NCI-H1930 (cell line): ENCODE data around the gene GRAMD1B.
A peak's percentile ranks its signal among the peaks of the same experiment; 100 is the strongest.
"Not testable (repeated sequence)": the region's sequence is repeated elsewhere in the genome, so short reads cannot be mapped to it uniquely, and the experiment has no call there.

Experiments
- DNase-seq, 2 experiments: peaks; one replicate each; lab custom pipeline; 2025; lab: John Stamatoyannopoulos, UW

GRAMD1B gene

DNA sequence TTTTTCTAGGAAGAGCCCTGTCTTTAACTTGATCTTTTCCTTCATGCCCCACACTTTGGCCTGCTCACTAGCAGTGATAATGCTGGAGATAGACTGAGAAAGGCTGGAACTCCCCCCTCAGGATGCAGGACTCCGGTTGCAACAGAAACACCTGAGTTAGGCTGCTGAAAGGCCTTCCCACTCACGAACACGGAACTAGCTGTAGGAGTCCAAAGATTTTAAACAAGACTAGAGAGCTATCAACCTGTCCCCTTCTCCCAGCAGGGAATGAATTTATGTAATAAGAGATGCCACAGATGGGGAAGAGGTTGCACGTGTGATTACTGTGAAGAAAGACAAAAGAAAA, 211.4 kb downstream of the GRAMD1B start:
- no peak for DNase-seq

DNA sequence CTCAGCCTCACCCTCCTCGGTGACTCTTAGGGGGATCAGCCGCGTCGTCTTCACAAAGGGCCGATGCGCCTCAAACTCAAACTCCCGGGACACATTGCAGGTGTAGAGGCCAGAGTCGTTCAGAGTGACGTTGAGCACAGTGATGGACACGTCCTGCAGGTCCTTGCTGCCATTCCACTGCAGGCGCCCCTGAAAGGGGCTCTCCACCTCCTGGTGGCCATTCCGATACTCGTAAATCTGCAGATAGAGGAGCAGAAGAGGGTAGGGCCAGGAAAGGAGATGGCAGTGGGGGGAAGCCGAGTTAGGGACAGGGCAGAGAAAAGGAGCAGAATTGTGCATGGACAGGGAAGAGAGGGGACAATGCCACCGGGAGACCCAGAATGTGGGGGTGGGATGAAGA, 212.4 kb downstream of the GRAMD1B start:
- DNase-seq, result no peak

DNA sequence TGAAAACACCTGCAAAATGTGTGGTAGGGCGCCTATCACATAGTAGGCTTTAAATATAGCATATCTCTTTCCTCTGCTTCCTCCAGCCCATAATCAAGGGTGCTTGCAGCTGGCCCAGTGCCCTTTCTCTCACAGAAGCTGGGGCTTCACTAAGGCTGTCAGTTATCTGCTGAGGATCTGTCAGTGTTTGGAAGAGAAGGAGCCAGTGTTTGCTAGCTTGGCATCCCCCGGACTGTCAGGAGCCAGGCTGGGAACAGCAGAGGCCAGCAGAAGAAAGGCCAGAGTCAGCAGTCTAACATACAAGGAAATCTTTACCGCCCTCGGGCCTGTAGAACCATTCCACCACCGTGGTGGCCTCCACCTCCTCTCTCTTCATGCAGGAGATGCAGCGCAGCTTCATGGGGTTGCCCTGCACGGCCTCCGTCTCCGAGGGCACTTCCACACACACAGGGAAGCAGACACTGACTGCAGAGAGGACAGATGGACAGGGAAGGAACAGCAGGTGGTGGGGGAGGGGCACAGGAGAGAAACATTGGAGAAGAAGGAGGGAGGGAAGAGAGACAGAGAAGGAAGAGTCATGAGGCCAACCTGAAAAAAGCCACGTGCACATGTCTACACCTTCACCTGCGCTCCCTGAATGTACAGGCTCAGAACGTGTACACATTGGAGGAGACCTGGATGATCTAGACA, 215.4 kb downstream of the GRAMD1B start:
- no peak for DNase-seq

DNA sequence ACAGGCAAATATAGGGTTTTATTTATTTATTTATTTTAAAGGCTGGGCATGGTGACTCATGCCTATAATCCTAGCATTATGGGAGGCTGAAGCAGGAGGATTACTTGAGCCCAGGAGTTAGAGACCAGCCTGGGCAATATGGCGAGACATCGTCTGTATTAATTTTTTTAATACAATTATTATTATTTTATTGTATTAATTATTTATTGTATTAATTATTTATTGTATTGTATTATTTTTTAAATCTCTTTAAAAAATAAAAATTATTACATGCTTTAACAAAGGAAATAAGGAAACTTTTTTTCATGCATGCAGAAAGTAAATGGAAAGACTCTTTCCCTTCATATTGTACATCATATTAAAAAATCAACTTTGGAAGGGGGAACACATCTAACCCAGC, 220.8 kb downstream of the GRAMD1B start:
- DNase-seq, result no peak

DNA sequence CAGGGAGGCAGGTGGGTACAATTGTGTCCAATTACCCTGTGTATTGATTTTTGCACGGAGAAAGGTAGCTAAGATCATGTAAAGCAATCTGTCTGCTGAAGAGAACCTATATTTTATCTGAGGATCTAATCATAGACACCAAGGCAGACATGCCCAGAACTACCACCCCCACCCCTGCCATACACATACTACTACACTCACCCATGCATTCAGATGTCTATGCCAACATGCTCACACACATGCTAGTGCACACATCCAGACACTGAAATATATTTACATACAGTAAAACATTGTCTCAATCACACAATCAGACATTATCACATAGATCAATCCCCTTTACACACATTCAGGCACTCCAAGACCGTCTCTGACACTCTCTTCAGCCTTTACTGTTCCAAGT, 222.5 kb downstream of the GRAMD1B start:
- DNase-seq, result no peak

DNA sequence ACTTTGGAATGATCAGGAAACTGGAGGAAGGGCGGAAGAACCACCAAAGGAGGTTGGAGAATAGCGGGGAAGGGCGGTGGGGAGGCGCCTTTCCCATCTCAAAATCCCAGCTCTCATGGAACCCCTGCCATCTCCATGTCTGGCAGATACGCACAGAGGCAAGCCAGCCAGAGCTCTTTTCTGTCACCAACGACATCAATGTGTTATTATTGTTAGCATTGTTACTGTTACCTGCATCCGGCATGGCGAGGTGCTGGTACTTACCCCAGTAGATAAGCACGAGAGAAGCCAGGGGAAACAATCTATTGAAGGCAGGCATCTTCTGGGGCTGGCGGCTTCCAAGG, 223.4 kb downstream of the GRAMD1B start:
- DNase-seq, result no peak

DNA sequence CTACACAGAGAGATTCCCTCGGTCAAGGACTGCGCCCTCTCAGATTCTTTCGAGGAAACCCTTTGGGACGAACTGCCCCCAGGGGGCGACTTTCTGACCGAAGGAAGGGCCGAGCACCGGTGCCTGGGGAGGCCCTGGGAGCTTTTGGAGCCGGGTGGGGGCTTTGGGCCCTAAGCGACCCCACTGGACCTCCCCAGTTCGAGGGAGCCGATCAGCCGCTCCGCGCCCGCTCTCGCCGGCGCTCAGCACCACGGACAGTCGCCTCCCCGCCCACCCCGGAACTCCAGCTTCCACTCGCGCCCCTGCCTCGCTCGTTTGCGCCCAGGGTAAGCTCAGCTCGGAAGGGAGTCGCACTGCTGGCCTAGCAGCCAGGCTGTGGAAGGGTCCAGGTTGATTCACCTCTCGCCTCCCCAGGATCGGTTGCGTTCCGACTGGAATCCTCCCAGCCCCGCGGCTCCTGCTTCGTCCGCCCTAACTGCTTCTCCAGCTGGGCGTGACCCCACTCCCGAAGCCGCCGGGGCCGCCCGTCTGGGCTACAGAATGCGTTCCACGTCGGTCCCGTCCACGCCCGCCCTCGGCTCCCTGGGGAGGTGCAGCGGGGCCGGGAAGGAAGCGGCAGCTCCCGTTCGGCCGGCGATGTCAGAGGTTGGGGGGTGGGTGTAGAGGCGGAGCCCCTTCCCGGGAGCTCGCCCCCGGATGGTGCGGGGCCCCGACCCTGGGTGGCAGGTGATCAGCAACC, 223.9 kb downstream of the GRAMD1B start:
- peak; percentile 24 to 37 for DNase-seq

DNA sequence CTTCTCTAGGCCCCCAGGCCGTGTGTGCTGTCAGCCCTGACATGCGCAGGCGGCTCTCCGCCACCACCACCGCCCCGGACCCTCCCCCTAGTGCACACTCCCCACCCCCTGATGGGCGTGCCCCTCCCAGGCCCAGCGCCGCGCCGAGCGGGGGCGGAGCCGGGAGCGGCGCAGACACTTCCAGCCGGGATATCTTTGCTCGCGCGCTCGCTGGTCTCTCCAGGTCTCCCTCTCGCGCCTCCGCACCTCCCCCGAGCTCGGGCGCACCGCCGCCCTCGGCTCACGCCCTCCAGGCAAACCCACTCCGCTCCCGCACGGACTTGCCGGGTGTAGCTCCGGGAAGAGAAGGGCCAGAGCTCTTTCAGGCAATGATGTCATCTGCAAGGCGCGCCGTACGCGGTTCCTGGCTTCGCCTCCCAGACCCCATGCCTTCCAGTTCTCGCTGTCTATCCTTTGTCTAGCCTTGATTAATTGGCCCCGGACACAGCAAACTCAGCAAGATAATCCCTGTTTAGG, 224.6 kb downstream of the GRAMD1B start, which contains the start of gene SCN3B:
TSS of gene SCN3B (minus strand) at position 59 of the 516 bp plus-strand sequence. CDS start 823 bp downstream, outside the sequence.
- DNase-seq, result peak; percentile 73 to 87

DNA sequence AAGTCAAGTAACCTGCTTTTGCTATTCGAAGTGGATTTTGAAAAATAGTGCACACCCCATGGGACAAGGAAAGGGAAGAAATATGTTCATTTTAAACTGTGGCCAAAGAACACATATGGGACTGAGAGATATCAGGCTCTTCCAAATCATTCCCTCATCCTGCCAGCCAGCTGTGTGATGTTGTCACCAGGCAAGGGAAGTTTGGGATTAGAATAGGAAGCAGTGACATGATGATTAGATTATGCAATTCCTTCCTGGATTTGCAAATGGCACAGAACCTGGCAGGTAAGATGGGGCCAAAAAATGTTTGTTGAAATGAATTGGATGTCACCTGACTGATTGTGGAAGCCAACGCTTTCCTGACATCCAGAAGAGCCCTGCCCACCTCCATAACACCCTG, 229.2 kb downstream of the GRAMD1B start:
- no peak for DNase-seq

DNA sequence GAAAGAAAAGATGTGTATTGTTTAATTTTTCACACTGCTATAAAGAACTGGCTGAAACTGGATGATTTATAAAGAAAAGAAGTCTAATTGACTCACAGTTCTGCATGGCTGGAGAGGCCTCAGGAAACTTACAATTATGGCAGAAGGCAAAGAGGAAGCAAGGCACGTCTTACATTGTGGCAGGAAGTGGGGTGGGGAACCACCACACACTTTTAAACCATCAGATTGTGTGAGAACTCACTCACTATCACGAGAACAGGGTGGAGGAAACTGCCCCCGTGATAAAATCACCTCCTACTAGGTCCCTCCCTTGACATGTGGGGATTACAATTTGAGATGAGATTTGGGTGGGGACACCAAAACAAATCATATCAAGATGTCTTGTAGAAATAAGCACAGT, 229.9 kb downstream of the GRAMD1B start:
- not testable (repeated sequence) for DNase-seq

DNA sequence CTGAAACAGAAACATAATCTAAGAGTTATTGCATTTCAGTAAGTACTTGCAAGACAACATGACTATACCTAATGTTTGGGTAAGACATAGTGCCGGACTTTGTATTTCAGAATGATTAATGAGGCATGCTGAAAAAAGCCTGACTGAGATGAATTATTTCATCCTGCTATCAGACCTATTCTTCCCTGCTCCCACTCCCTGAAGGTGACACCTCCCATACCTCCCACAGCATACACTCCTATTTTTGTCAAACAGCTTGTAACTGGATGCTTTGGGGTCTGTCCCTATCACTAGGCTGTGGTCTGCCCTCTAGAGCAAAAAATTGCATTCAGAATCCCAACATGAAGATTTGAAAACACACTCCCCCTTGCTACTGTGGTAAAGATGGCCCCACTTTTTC, 235.2 kb downstream of the GRAMD1B start:
- DNase-seq, result no peak

DNA sequence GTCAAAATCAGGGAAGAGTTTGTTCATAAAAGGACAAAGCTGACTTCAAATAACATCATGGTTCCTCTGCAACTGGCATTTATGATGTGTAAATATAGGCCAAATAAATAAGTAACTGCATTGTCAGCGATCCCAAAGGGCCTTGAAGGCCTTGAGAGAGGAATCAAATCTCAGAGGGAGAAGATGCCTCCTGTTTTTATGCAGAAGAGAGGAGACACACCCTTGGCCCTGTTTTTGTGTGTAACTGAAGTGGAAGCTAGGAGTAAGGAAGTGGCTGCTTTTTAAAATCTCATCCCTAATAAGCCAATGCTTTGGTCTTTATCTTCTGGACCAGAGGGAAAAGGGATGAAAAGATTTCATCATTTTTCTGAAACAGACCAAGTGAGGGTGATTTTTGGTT, 240.0 kb downstream of the GRAMD1B start:
- DNase-seq, result no peak

DNA sequence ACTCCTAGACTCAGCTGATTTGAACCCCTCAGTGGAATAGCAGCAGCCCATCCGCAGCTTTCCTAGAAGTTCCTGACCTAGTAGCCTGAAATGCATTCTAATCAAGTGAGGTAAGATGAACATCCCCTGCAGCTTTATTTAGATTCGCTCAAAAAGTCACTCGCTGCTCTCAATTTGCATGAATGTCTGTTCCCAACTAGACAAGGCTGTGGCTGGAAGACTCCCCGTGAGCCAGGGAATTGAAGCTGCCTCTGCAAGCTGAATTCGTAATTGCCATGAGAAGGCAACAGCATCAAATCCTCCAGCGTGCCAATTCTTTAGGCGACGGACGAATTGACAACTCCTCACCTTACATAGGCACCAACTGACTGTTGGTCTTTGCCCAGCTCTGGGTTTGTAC, 241.5 kb downstream of the GRAMD1B start:
- no peak for DNase-seq

DNA sequence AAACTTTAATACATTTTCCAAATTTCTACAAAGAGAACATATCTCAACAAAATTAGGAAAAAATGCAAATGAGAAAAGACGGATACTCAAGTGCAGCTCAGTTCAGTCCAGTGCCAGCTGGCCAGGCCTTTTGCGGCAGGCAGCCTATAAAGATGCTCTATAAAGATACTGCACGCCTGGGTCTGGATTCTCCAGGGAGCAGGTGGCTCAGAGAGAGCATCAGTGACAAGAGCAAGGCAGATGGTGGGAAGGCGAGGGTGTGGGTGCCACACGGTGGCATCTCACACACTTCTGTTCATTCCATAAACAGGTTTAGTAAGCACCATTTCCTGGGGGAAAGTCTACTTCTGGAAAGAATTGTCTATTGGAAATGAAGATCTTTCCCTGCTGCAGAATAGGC, 242.5 kb downstream of the GRAMD1B start:
- DNase-seq, result no peak

DNA sequence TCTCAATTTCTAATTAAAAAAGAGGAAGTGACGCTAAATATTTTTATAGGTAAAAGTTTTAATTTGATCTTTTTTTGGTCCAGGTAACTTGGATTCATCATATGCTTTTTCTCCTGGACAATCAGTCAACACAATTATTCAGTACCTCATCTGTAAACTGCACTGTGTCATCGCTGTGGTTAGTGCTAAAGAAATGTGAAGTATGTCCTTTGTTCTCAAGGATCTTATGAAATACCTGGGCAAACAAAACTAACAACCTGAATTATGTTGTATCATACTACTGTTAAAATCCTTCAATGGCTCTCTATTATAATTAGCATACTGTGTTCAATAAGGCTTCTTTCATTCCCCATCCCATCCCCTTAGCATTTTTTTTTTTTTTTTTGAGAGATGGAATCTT, 244.2 kb downstream of the GRAMD1B start:
- DNase-seq, result no peak
